ENCODE data around the gene CRYZ. TPM values are rescaled to one million over a fixed set of nuclear protein-coding genes. Genes with fewer than 3 reads are reported as not detected.

Gene CRYZ
- total and polyA plus RNA-seq, 2 of the 4 experiments (the other 2 are of a cell fraction), result 40.6 to 43.4 TPM

- Histone ChIP-seq H3K9me3 (ENCODE audit: control insufficient read depth, insufficient read depth, low read length) (no peaks in the 10 kb centered on the region), H3K18ac (ENCODE audit: low read depth, low read length) (no peak overlapping the region), H2BK20ac (ENCODE audit: low read depth, low read length) (no peak overlapping the region), H2AK5ac (ENCODE audit: low read depth, low read length) (no peak overlapping the region), H3K79me1 (ENCODE audit: low read depth in 1 of 2, low read length in 2 of 2) (no peaks in the 10 kb centered on the region), H3K14ac (replicated peaks; ENCODE audit: low read depth, low read length) (no peak overlapping the region), H4K91ac (ENCODE audit: insufficient read depth, low read depth, low read length) (no peak overlapping the region), H3K27me3 (ENCODE audit: control insufficient read depth, insufficient read depth, low read length) (no peaks in the 10 kb centered on the region), H3K27ac (ENCODE audit: insufficient read depth, low read length) (no peak overlapping the region), H4K20me1 (ENCODE audit: insufficient read depth, low read length) (no peaks in the 10 kb centered on the region), H3K9me1 (ENCODE audit: insufficient read depth, low read length) (no peaks in the 10 kb centered on the region), H3K4me1 (ENCODE audit: control insufficient read depth, insufficient read depth, low read length) (no peaks in the 10 kb centered on the region), H3K4me2 (ENCODE audit: low read depth, low read length) (no peak overlapping the region), H4K8ac (ENCODE audit: low read depth in 2 of 2, low read length in 2 of 2) (no peak overlapping the region), H3K56ac (ENCODE audit: extremely low read depth, insufficient read depth, low read length) (no peak overlapping the region), H3K4me3 (ENCODE audit: insufficient read depth, low read depth, low read length) (no peak overlapping the region), H2BK15ac (ENCODE audit: low read depth, low read length) (no peak overlapping the region), H3K9ac (ENCODE audit: low read depth, low read length) (no peak overlapping the region), H4K5ac (ENCODE audit: low read depth, low read length) (no peak overlapping the region), H3K4ac (ENCODE audit: low read depth, low read length) (no peak overlapping the region), H2BK5ac (ENCODE audit: low read depth, low read length, poor library complexity, severe bottlenecking) (no peak overlapping the region), H3K23ac (ENCODE audit: low read depth, low read length) (no peak overlapping the region), H2BK120ac (ENCODE audit: low read depth, low read length) (no peak overlapping the region), H2AK9ac (replicated peaks; ENCODE audit: low read depth, low read length, poor library complexity) (no peak overlapping the region), H2AFZ (replicated peaks; ENCODE audit: low read length, poor library complexity) (no peak overlapping the region), H3K36me3 (ENCODE audit: control insufficient read depth, insufficient read depth, low read length) (no peaks in the 10 kb centered on the region)
- ChIA-PET CTCF (interaction anchor here (0.7 to 1.5 kb wide), 4 partner anchors 9 to 496 kb away, joined by 3 to 5 read pairs (median 4); no protein-coding TSS in a partner anchor), POLR2A (ENCODE audit: unreplicated experiment) (no interaction called here)
- intact Hi-C loops (cut with micrococcal nuclease), result loop anchor here (10.0 kb wide), 1 partner anchor 186 kb away; no protein-coding TSS in a partner anchor
- ATAC-seq (ENCODE audit: low read depth) (no peak), DNase-seq (no peak)
- dilution Hi-C loops (cut with HindIII; ENCODE audit: low sequenced_read_pairs, unreplicated experiment), result no loop called here
- WGBS, 2 experiments (ENCODE audit: extremely low coverage in 2 of 2, insufficient read length in 1 of 2), result no CpG with 5 or more reads among the region's 4 CpGs
- BruUV-seq (replicated peaks), result no TSS peak
- in situ Hi-C loops (cut with MboI; ENCODE audit: low sequenced_read_pairs), result no loop called here
- TF ChIP-seq MXI1 (IDR thresholded peaks at IDR 0.05; ENCODE audit: borderline replicate concordance, low read depth, low read length), result no peak
- no peak for TF ChIP-seq RAD21 (IDR thresholded peaks at IDR 0.05; ENCODE audit: low read length)
- TF ChIP-seq CHD1 (IDR thresholded peaks at IDR 0.05; ENCODE audit: low read depth, low read length), result no peak
- no peak for TF ChIP-seq BHLHE40 (IDR thresholded peaks at IDR 0.05; ENCODE audit: low read depth, low read length)
- no peak for TF ChIP-seq POLR2A (IDR thresholded peaks at IDR 0.05; ENCODE audit: low read depth, low read length)
- no peak for TF ChIP-seq SMC3 (IDR thresholded peaks at IDR 0.05; ENCODE audit: low read depth, low read length)
- no peak for TF ChIP-seq MAZ (IDR thresholded peaks at IDR 0.05; ENCODE audit: borderline replicate concordance, low read depth, low read length)
- TF ChIP-seq CTCF (conservative IDR thresholded peaks at IDR 0.05; ENCODE audit: low read depth, low read length), result no peak
Measured at GRCh38 chr1:74690909-74691308, 41.9 kb downstream of the CRYZ start.

Data from IMR-90 (cell line).